ENCODE measurements around the gene WDR74.
"Not testable (repeated sequence)": the region's sequence is repeated elsewhere in the genome, so short reads cannot be mapped to it uniquely, and the experiment has no call there.

The WDR74 gene

GRCh38 chr11:62841361-62842170, 2.2 kb upstream of the WDR74 start:
- peak; percentile 96 for DNase-seq (ENCODE audit: low spot score)

DNA sequence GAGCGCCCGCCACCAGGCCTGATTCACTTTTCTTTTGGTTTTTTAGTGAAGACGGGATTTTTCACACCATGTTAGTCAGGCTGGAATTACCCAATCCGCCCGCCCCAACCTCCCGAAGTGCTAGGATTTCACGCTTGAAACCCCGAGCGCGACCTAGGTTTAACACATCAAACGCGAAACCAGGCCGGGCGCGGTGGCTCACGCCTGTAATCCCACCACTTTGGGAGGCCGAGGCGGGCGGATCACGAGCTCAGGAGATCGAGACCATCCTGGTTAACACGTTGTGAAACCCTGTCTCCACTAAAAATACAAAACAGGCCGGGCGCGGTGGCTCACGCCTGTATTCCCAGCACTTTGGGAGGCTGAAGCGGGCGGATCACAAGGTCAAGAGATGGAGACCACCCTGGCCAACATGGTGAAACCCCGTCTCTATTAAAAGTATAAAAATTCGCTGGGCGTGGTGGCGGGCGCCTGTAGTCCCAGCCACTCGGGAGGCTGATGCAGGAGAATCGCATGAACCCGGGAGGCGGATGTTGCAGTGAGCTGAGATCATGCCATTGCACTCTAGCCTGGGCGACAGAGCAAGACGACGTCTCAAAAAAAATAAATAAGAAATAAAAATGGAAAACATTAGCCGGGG, 1.5 kb upstream of the WDR74 start:
- peak; percentile 24 for DNase-seq (ENCODE audit: low spot score)

DNA sequence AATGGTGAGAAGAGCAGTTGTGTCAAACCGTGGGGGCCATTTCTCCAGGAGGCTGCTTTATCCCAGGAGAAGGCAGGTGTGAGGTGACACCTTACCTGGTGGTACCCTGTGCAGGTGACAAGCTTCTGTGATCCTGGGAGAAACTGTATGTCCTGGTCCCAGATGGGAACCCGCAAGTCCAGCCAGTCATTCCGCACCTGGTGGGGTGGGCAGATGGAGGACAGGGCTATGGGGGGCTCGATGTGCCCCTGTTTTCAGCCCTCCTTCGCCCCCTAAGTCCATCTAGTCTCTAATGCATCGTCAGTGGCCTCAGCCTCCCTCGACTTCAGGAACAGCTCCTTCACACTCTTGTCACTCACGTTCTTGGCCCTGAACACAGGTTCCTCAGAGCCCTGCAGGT, 4.1 kb downstream of the WDR74 start:
- no peak for DNase-seq (ENCODE audit: low spot score)

DNA sequence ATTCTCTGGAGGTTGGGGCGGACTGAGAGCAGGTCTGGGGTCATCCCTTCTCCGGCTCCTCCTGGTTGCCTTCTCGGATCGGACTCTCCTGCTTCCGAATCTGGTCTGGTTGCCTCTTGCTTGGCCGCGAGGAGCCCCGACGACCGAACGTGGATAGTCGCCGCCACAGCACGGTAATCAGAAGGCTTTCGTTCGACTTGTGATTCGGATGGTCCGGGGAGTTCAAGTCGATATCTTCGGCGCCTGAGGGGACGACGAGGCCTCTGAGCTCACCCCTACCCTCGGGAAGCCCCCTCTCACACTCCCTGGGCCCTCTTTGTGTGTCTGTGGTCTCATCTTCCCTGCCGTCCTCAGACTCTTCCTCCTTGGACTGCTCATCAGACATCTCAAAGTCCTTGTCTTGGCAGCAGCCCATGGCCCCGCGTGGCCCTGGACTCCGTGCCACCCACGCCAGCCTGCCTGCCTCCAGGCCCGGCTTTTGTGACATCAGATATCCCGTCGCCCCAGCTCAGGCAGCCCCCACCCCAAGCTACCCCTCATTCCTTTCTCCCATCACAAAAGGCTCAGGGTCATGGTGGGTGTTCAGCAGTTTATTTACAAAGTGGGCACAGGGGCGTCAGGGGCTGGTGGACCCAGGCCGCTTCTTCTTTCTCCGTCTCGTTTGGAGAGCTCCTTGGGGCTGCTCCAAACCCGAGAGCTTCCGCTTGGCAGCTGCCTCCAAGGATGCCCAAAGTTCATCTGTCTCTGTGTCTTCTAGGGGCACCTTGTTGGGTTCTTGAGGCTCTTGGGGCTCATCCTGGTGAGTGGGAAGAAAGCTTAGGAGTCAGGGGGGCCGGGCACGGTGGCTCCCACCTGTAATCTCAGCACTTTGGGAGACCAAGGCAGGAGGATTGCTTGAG, 6.8 kb downstream of the WDR74 start, which contains the start of gene TEX54:
Gene TEX54, minus strand, starts transcription at position 506 of the 899 bp plus-strand sequence.
- DNase-seq (ENCODE audit: low spot score): no peak

DNA sequence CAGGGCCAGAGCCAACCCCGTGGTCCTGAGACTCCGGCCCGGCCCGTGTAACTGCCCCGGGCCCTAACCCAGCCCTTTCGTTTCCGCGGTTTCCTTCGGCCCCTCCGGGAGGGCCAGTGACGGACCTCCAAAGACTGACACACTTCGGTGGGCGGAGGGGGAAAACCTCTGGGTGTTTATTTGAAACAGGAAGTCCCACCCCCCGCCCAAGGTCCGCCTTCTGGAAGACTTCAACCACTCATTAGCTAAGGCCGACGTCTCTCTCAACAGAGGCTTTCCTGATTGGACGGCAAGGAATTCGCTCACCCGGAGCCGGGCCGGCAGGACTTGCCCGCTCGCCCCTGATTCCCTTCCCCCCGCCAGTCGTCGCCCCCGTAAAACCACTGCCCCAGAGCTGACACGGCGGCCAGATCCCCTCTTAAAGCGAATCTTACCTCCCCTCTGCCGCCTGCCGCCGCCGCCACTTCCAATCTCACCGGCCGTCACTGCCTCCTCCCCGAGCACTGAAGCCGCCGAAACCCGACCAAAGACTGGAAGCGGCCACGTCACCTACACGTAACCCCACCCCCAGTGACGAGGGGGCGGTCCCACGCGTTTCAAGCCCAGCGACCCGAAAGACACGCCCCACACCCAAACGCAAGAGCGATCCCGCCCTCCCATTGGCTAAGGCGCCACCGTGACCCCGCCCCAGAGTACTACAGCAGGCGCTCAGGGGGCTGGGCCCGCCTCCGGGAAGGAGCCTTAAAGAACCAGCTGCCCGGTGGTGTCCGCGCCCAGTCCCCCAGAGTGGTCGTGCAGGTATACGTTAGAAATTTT, 7.7 kb downstream of the WDR74 start, which contains the start of gene STX5:
Gene STX5, minus strand, starts transcription at position 532 of the 816 bp plus-strand sequence. CDS start 808 bp downstream, outside the sequence.
- peak; percentile 98 for DNase-seq (ENCODE audit: low spot score)

GRCh38 chr11:62830904-62831519, 8.4 kb downstream of the WDR74 start:
- DNase-seq (ENCODE audit: low spot score): peak; percentile 17

- DNase-seq (ENCODE audit: low spot score): not testable (repeated sequence)
Observed at GRCh38 chr11:62828130-62828529, 11.3 kb downstream of the WDR74 start.

DNA sequence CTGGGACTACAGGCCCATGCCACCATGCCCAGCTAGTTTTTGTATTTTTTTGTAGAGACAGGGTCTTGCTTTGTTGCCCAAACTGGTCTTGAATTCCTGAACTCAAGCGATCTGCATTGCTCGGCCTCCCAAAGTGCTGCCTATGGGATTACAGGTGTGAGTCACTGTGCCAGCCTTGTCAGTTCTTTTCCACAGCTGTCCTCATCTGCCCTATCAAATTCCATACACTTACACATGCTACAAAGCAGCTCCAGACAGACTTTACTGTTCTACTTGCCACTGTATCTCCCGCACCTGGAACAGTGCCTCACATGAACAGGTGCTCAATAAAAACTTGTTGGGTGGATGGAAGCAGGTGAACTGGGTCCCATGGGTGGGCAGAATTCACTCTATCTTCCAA, 15.7 kb downstream of the WDR74 start:
- no peak for DNase-seq (ENCODE audit: low spot score)

DNA sequence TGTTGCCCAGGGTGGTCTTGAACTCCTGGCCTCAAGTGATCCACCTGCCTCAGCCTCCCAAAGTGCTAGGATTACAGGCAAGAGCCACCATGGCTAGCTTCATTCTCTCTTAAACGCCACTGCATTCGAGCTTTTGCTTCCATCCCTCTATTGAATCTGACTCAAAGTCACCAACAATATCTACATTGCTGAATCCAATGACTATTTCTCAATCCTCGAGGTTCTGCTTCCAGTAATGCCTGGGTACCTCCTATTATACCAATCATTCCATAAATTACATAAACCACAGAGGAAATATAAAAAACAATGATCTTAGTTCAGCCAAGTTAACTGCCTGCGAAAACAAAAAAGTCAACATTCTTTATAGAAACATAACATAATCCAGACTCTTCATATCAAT, 22.3 kb downstream of the WDR74 start:
- no peak for DNase-seq (ENCODE audit: low spot score)

DNA sequence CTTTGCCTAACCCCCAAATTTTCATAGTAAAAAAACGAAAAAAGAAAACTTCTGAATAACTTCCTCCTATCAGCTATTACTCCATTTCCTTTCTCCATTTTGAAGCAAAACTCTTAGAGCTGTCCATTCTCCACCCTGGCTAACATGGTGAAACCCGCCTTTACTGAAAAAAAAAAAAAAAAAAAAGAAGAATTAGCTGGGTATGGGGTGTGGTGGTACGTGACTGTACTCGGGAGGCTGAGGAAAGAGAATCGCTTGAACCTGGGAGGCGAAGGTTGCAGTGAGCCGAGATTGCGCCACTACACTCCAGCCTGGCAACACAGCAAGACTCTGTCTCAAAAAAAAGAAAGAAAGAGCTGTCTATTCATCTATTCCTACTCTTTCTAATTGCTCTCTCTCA, 22.8 kb downstream of the WDR74 start:
- no peak for DNase-seq (ENCODE audit: low spot score)

GRCh38 chr11:62811659-62812058, 27.7 kb downstream of the WDR74 start:
- DNase-seq (ENCODE audit: low spot score): no peak

GRCh38 chr11:62810748-62811147, 28.6 kb downstream of the WDR74 start:
- DNase-seq (ENCODE audit: low spot score): no peak

DNA sequence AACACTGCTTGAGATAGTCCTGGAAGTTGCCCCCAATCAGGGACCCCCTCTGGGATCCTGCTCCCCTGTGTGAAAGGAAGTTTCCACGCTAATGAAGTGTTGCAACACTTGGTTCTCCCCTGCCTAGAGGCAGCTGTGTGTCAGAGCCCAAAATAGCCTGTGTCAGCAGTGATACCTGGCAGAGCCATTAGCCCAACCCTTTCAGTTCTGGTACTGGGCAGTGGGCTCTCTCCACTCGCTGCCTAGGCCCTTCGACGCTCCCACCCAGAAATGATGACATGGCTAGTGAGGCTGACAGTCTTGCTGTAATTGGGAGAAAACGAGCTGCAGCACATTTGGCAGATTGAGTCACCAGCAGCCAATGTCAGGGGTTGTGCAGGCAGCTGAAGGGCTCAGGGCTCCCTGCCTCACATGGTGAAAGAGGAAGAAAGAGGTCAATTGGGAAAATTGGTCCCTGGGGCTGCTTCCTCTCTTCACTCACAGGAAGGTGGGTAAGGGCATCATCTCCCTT, 32.7 kb downstream of the WDR74 start:
- DNase-seq (ENCODE audit: low spot score): no peak

DNA sequence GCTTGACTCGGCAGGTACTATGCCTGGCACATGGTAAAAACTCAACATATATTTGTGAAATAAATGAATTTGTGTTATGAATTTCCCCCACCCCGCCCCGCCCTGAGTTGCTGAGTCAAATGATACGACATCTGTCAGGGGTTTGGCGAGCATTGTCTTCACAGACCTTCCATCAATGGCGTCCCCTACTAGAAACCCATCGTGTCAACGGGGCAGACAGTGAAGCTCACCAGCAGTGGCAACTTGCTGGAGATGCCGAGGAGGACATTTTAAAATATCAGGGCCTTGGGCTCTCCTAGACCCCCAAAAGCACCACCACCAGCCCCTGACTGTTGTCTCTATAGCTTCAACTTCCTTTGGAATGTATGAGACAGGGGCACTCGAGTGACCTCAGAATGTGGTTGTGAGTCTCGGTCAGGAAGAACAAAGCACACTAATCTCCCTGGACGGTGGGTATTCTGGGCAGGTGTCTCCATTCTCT, 33.4 kb downstream of the WDR74 start:
- no peak for DNase-seq (ENCODE audit: low spot score)

DNA sequence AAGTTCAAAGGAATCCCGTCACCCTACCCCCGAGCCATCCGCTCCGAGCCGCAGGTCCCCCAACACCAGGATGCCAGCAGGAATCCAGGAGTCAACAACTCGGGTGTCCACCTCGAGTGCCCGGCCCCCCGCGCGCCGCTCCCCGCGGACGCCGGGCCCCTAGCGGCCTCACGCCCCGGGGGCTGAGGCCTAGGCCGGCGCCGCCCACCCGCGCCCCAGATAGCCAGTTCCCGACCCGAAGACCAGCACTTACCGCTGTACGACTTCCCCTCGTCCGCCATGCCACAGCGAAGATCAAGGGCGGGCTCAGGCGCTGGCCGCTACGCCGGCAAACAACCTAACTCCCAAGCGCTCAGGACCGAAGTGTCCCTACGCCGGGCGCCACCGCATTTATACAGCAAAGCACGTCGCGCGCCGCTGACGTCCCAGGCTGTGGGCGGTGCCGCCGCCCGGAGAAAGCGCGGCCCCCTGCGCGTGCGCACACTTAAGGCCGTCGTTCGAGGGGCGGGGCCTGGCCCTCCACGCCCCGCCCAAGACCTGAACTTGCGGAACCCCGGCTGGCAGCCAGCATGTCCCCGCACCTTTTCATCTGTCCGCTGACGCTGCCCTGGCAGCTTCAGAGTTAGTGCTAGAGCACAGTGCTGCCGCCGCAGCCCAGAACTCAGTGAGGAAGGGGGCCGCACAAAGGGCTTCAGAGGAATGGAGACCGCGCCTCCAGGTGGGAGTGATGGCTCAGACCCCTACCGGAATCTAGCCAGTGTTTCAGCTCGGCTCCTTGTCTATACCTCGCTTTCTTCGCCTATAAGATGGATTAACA, 34.1 kb downstream of the WDR74 start, which contains the start of gene NXF1:
Gene NXF1, minus strand, starts transcription at position 365 of the 817 bp plus-strand sequence. Its CDS starts 84 bp downstream, at position 281.
- peak; percentile 99 for DNase-seq (ENCODE audit: low spot score)

- DNase-seq (ENCODE audit: low spot score): no peak
Observed at GRCh38 chr11:62804310-62805075, 34.9 kb downstream of the WDR74 start.

DNA sequence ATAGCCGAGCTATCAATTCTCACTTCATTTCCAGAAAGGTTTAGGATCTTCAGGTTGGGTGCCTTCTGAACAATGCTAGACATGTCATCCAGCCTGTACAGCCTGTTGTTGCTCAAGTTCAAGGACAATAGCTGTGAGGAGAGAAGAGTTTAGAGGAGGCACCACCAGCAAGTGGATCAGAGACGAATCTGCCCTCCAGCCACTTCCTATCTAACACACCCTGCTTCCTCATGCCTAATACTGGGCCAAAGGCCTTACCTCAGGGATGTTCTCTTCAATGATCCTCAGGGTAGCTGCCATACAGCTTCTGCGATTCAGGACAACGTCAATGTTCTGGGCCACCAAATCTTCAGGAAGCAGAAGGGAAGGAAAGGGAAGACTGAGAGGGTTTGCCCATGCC, 38.3 kb downstream of the WDR74 start:
- no peak for DNase-seq (ENCODE audit: low spot score)

DNA sequence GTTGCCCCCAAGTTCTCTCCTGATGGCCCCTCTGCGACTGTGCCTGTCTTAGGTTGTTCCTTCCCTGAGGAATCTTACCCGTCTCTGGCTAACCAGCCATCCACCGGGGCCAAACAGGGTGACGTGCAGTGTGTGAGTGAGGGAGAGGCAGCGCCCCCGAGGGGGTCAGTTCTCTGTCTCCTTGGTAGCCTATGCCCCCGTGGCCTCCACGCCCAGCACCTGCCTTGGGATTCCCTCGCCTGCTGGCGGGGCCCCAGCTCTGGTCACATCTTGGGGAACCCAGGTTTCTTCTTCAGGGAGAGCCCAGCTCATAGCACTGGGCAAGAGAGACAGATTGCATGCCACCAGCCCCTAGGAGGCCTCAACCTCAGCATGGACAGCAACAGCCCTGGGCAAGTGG, 39.9 kb downstream of the WDR74 start:
- DNase-seq (ENCODE audit: low spot score): no peak

DNA sequence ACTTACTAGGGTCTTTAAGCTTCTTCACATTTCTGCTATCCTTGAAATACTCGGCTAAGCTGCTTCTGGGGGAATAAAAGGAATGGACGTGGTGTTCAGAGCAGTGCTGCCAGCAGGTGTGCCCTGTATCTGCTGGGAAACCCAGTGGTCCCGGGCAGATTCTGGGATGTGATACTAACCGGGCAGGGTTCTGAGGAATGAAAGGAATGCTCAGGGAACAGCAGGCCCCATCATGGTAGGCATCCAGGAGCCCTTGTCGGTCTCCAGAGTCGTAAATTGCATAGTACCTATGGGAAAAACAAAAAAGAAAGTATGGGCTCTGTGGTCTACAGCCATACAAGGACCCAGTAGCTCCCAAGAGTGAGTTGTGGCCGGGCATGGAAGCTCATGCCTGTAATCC, 43.1 kb downstream of the WDR74 start:
- no peak for DNase-seq (ENCODE audit: low spot score)

Measured in AG08395 (cell line).